ENCODE data around the gene AMH.

The AMH gene

GRCh38 chr19:2261438-2262172 is 12.5 kb downstream of the AMH start:
- H3K27ac ChIP-seq: no peak overlapping the region
- TF ChIP-seq ZFX (IDR thresholded peaks at IDR 0.05) (no peak), CTCF (conservative IDR thresholded peaks at IDR 0.05) (no peak; the same call in 1 of the 2 replicates)

GRCh38 chr19:2266183-2266993 is 17.3 kb downstream of the AMH start:
- H3K27ac ChIP-seq: peak overlapping the region; percentile 30
- no peak for TF ChIP-seq ZFX (IDR thresholded peaks at IDR 0.05)
- no peak for TF ChIP-seq CTCF (conservative IDR thresholded peaks at IDR 0.05)

- no peak overlapping the region; the same call in 1 of the 2 replicates for H3K27ac ChIP-seq
- TF ChIP-seq ZFX (IDR thresholded peaks at IDR 0.05): no peak
- TF ChIP-seq CTCF (conservative IDR thresholded peaks at IDR 0.05): no peak
These were observed 19.3 kb downstream of the AMH start for GRCh38 chr19:2268480-2268830.

GRCh38 chr19:2268861-2269243 is 19.7 kb downstream of the AMH start:
- no peak for TF ChIP-seq CTCF (conservative IDR thresholded peaks at IDR 0.05)
- TF ChIP-seq ZFX (IDR thresholded peaks at IDR 0.05): no peak
- H3K27ac ChIP-seq: peak overlapping the region; percentile 96

- H3K27ac ChIP-seq: peak overlapping the region; percentile 96
These were observed 20.4 kb downstream of the AMH start for GRCh38 chr19:2269244-2270156.

GRCh38 chr19:2270157-2270422 is 21.0 kb downstream of the AMH start:
- TF ChIP-seq ZFX (IDR thresholded peaks at IDR 0.05): no peak
- peak overlapping the region; percentile 96 for H3K27ac ChIP-seq

More at GRCh38 chr19:2269244-2270156, 20.4 kb downstream of the AMH start:
- peak; percentile 28; the same call in 1 of the 2 replicates for TF ChIP-seq ZFX (IDR thresholded peaks at IDR 0.05)
- TF ChIP-seq CTCF (conservative IDR thresholded peaks at IDR 0.05): no peak

GRCh38 chr19:2270423-2271233 is 21.5 kb downstream of the AMH start:
- TF ChIP-seq CTCF (conservative IDR thresholded peaks at IDR 0.05): no peak
- TF ChIP-seq ZFX (IDR thresholded peaks at IDR 0.05): no peak; the same call in 1 of the 2 replicates
- H3K27ac ChIP-seq: peak overlapping the region; percentile 96
